GM23248 (cell line): ENCODE results near the gene EFCAB13. TPM values are rescaled to one million over a fixed set of nuclear protein-coding genes. Genes with fewer than 3 reads are reported as not detected.
"Not testable (repeated sequence)": the region's sequence is repeated elsewhere in the genome, so short reads cannot be mapped to it uniquely, and the experiment has no call there.

Source experiments
- DNase-seq: peaks from one replicate; pipeline ENCODE4 v3.0.0-alpha.2; 2015
- H2AFZ ChIP-seq: fragments of 200-600 bp; sonication (generic); 2 replicates; pipeline ENCODE4 v1.6.1; 2016; ENCODE audit warnings: antibody characterized with exemption
- H3F3A ChIP-seq: fragments of 200-600 bp; sonication (generic); 2 replicates; pipeline ENCODE4 v1.6.1; 2016; ENCODE audit warnings: mild to moderate bottlenecking, antibody characterized with exemption, mixed run types; ENCODE audit not compliant: insufficient read depth
- H3K27ac ChIP-seq: fragments of 200-600 bp; sonication (generic); 2 replicates; pipeline ENCODE4 v1.5.1; 2016; ENCODE audit warnings: mild to moderate bottlenecking
- H3K27me3 ChIP-seq: fragments of 200-600 bp; sonication (generic); replicated peaks from 2 replicates; pipeline ENCODE4 v1.6.1; 2016; ENCODE audit warnings: mild to moderate bottlenecking; ENCODE audit not compliant: insufficient read depth
- H3K36me3 ChIP-seq: fragments of 200-600 bp; sonication (generic); 2 replicates; pipeline ENCODE4 v1.6.1; 2016; ENCODE audit warnings: low read depth, mild to moderate bottlenecking
- H3K4me1 ChIP-seq: fragments of 200-600 bp; sonication (generic); 2 replicates; pipeline ENCODE4 v1.6.1; 2016; ENCODE audit warnings: mild to moderate bottlenecking; ENCODE audit not compliant: insufficient read depth
- H3K4me2 ChIP-seq: fragments of 200-600 bp; sonication (generic); one replicate; pipeline ENCODE4 v1.6.1; 2016; ENCODE audit warnings: mild to moderate bottlenecking; ENCODE audit not compliant: unreplicated experiment
- H3K4me3 ChIP-seq: fragments of 200-600 bp; sonication (generic); 2 replicates; pipeline ENCODE4 v1.5.1; 2016; ENCODE audit warnings: mild to moderate bottlenecking
- H3K79me2 ChIP-seq: fragments of 200-600 bp; sonication (generic); 2 replicates; pipeline ENCODE4 v1.6.1; 2016; ENCODE audit warnings: mild to moderate bottlenecking; ENCODE audit not compliant: insufficient read depth
- H3K9ac ChIP-seq: fragments of 200-600 bp; sonication (generic); 2 replicates; pipeline ENCODE4 v1.6.1; 2016; ENCODE audit warnings: mild to moderate bottlenecking
- H3K9me2 ChIP-seq: fragments of 200-600 bp; sonication (generic); 2 replicates; pipeline ENCODE4 v1.6.1; 2016; ENCODE audit warnings: mixed run types, mild to moderate bottlenecking, moderate library complexity; ENCODE audit not compliant: insufficient read depth
- H3K9me3 ChIP-seq: fragments of 200-600 bp; sonication (generic); one replicate; pipeline ENCODE4 v1.6.1; 2017; ENCODE audit warnings: low read depth
- H4K20me1 ChIP-seq: fragments of 200-600 bp; sonication (generic); 2 replicates; pipeline ENCODE4 v1.6.0; 2016; ENCODE audit not compliant: insufficient read depth
- EZH2 ChIP-seq: fragments of 200-600 bp; sonication (generic); IDR thresholded peaks from 2 replicates; pipeline ENCODE4 v1.6.1; 2018; ENCODE audit warnings: antibody characterized with exemption, mild to moderate bottlenecking; ENCODE audit not compliant: insufficient read depth, poor library complexity, severe bottlenecking
- EZH2phosphoT487 ChIP-seq: fragments of 200-600 bp; sonication (generic); IDR thresholded peaks from 2 replicates; pipeline ENCODE4 v1.6.1; 2018; ENCODE audit warnings: antibody characterized with exemption, moderate library complexity, mild to moderate bottlenecking, low read depth; ENCODE audit not compliant: insufficient read depth
- WGBS, 2 experiments: methylation state at CpG; one replicate each; pipeline ENCODE4 v1.1.6; 2015 to 2017; ENCODE audit warnings: low lambda C conversion rate in 2 of 2, low coverage in 1 of 2; ENCODE audit errors: missing lambda C conversion rate in 2 of 2; 5-methylcytosine and 5-hydroxymethylcytosine counted together
- in situ Hi-C: fragments of 300-500 bp; cut with MboI; formaldehyde crosslinking; loops from 2 replicates; pipeline ENCODE4 v1.15.0; 2020
- polyA plus RNA-seq: library from polyadenylated mRNA; unstranded; fragments of >200 nt; fragmentation: Nextera tagmentation; extraction: Ambion mirVana; gene quantifications from 2 replicates; pipeline ENCODE4 v1.2.1, GENCODE V29; 2016
- total RNA-seq: library from RNA; depleted of rRNA; stranded (reverse); fragments of >200 nt; shearing (Covaris generic); gene quantifications from 2 replicates; pipeline ENCODE4 v1.2.3, GENCODE V29; 2014

Gene EFCAB13
- total and polyA plus RNA-seq, 2 experiments from 2014 or later: 0.98 to 1.4 TPM

DNA sequence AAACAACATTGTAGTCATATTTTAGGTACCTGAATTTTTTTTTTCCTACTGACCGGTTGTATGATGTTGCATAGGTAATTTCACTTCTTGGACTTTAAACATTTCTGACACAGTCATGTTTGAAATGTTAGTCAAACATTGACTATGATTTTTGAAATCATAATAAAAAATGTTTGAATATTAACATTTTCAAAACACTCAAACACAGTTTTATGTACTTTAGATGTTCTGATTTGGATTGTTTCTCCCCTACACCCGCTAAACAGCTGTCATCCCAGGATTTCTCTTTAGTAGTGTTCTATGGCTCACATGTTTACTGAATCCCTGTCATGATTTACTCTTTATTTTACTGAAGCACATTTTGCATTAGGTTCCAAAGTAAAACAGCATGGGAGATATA, 104.2 kb downstream of the EFCAB13 start:
- in situ Hi-C loops: no loop called here
- no peak overlapping the region for H3K27ac ChIP-seq
- no peak overlapping the region for H3K4me3 ChIP-seq
- no peaks in the 10 kb centered on the region for H3F3A ChIP-seq
- no peak overlapping the region for H3K4me2 ChIP-seq
- H3K9ac ChIP-seq: no peak overlapping the region
- no peak overlapping the region for H2AFZ ChIP-seq
- H4K20me1 ChIP-seq: no peaks in the 10 kb centered on the region
- TF ChIP-seq EZH2phosphoT487 (no peak), EZH2 (no peak)
- no peaks in the 10 kb centered on the region for H3K4me1 ChIP-seq
- no peak for DNase-seq
- no peaks in the 10 kb centered on the region; the same call in 1 of the 2 replicates for H3K9me2 ChIP-seq
- H3K9me3 ChIP-seq: no peaks in the 10 kb centered on the region
- no peaks in the 10 kb centered on the region for H3K79me2 ChIP-seq
- 81 to 82% methylated on average over 2 of the region's 2 CpGs for WGBS, 2 experiments
- H3K36me3 ChIP-seq: no peaks in the 10 kb centered on the region; the same call in 1 of the 2 replicates
- no peaks in the 10 kb centered on the region for H3K27me3 ChIP-seq

DNA sequence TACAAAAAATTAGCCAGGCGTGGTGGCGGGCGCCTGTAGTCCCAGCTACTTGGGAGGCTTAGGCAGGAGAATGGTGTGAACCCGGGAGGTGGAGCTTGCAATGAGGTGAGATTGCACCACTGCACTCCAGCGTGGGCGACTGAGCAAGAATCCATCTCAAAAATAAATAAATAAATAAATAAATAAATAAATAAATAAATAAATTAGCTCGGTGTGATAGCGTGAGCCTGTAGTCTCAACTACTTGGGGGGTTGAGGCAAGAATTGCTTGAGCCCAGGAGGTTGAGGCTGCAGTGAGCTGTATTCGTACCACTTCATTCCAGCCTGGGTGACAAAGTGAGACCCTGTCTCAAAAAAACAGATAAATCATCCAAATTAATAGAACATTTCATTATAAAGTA, 108.5 kb downstream of the EFCAB13 start:
- WGBS, 2 experiments: 97 to 98% methylated on average over 9 of the region's 9 CpGs
- H3K36me3 ChIP-seq, H2AFZ ChIP-seq, H3K4me2 ChIP-seq, H3F3A ChIP-seq, H3K9ac ChIP-seq, H3K4me1 ChIP-seq, in situ Hi-C loops, H3K9me3 ChIP-seq, H3K4me3 ChIP-seq, H3K27me3 ChIP-seq, H4K20me1 ChIP-seq, DNase-seq, H3K9me2 ChIP-seq, H3K27ac ChIP-seq, H3K79me2 ChIP-seq: not testable (repeated sequence)

DNA sequence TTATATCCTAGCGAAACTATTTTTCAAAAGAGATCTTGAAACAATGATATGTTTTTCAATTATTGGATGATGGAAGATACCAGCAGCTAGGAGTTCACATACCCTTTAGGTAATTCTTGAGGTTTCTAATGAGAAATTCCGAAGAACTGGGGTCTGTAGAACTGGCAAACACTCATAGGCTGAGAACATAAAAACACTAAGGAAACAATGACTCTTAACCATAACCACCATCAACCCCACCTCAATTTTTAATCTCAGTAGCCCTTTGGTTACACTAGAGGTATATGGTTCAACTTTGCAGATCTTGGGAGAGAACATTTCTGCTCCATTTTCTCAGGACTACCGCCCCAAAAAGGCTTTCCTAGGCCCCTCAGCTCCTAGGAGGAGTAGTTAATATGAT, 141.4 kb downstream of the EFCAB13 start:
- no peak overlapping the region for H3K9ac ChIP-seq
- TF ChIP-seq EZH2 (no peak), EZH2phosphoT487 (no peak)

DNA sequence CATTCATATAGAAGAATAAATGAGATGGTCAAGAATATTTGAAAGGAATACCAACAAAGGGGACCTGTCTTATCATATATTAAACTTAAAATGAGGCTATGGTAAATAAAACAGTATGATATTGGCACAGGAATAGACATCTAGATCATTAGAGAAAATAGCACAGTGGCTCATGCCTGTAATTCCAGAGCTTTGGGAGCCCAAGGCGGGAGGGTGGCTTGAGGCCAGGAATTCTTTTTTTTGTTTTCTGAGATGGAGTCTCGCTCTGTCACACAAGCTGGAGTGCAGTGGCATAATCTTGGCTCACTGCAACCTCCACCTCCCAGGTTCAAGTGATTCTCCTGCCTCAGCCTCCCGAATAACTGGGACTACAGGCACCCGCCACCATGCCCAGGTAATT, 143.2 kb downstream of the EFCAB13 start:
- H3K27ac ChIP-seq, H3K27me3 ChIP-seq, H2AFZ ChIP-seq, H3K9ac ChIP-seq, H3K4me1 ChIP-seq, H4K20me1 ChIP-seq, H3K79me2 ChIP-seq, DNase-seq, H3K4me2 ChIP-seq, H3K9me3 ChIP-seq, H3K36me3 ChIP-seq, H3K9me2 ChIP-seq, H3K4me3 ChIP-seq, in situ Hi-C loops, H3F3A ChIP-seq: not testable (repeated sequence)
- WGBS, 2 experiments: 93 to 98% methylated on average over 3 to 4 of the region's 4 CpGs

More for the DNA sequence above, 141.4 kb downstream of the EFCAB13 start:
- Histone ChIP-seq H3K27ac (no peak overlapping the region), H3K27me3 (no peaks in the 10 kb centered on the region), H3K4me3 (no peak overlapping the region), H3K36me3 (no peaks in the 10 kb centered on the region), H3K9me3 (no peaks in the 10 kb centered on the region), H3K79me2 (no peaks in the 10 kb centered on the region), H3K4me2 (no peak overlapping the region), H4K20me1 (no peaks in the 10 kb centered on the region), H3F3A (peaks cover 4% of the 10 kb centered on the region; the same call in 1 of the 2 replicates), H3K9me2 (no peaks in the 10 kb centered on the region), H2AFZ (no peak overlapping the region), H3K4me1 (no peaks in the 10 kb centered on the region)
- no peak for DNase-seq
- WGBS, 2 experiments: 97 to 98% methylated on average over 3 of the region's 3 CpGs
- in situ Hi-C loops: no loop called here

DNA sequence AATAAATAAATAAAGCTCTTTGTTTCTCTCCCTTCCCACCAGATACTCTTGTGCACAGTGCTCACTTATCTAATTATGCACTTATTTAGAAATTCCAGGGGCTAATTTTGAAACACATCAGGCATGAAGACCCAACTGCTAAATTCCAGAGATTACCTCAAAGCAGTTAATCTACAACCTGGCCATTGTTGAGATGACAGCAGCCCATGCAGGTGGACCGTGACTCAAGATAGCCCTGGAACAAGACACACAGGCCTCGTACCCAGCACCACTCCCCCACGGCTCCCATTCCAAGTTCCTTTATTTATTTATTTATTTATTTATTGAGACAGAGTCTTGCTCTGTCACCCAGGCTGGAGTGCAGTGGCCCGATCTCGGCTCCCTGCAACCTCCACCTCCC, 147.1 kb downstream of the EFCAB13 start:
- no peaks in the 10 kb centered on the region for H3K36me3 ChIP-seq
- no peak overlapping the region for H3K4me3 ChIP-seq
- in situ Hi-C loops: no loop called here
- WGBS, 2 experiments: 97 to 100% methylated on average over 5 of the region's 5 CpGs
- no peak overlapping the region for H3K4me2 ChIP-seq
- no peaks in the 10 kb centered on the region for H3K79me2 ChIP-seq
- no peaks in the 10 kb centered on the region for H3K4me1 ChIP-seq
- no peak overlapping the region for H3K9ac ChIP-seq
- no peaks in the 10 kb centered on the region for H3K27me3 ChIP-seq
- no peaks in the 10 kb centered on the region for H4K20me1 ChIP-seq
- no peaks in the 10 kb centered on the region for H3K9me2 ChIP-seq
- peaks cover 4% of the 10 kb centered on the region; the same call in 1 of the 2 replicates for H3F3A ChIP-seq
- TF ChIP-seq EZH2phosphoT487 (no peak), EZH2 (no peak)
- no peaks in the 10 kb centered on the region for H3K9me3 ChIP-seq
- DNase-seq: no peak
- H2AFZ ChIP-seq: no peak overlapping the region
- no peak overlapping the region for H3K27ac ChIP-seq

DNA sequence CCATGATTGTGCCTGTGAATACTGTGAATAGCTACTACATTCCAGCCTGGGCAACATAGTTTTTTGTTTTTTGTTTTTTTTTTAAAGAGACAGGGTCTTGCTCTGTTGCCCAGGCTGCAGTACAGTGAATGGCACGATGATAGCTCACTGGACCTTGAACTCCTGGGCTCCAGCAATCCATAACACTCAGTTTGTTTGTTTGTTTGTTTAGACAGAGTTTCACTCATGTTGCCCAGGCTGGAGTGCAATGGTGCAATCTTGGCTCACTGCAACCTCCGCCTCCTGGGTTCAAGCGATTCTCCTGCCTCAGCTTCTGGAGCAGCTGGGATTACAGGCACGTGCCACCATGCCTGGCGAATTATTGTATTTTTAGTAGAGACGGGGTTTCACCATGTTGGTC, 148.3 kb downstream of the EFCAB13 start:
- H3F3A ChIP-seq, H4K20me1 ChIP-seq, H3K9me3 ChIP-seq, H3K4me2 ChIP-seq, in situ Hi-C loops, H3K4me3 ChIP-seq, H3K9me2 ChIP-seq, H3K4me1 ChIP-seq, H3K27ac ChIP-seq, H3K9ac ChIP-seq, DNase-seq, H3K79me2 ChIP-seq, H2AFZ ChIP-seq, H3K36me3 ChIP-seq, H3K27me3 ChIP-seq: not testable (repeated sequence)
- WGBS, 2 experiments: 84 to 88% methylated on average over 6 of the region's 6 CpGs
